ENCODE measurements around the gene RPS19.
"Not testable (repeated sequence)": the region's sequence is repeated elsewhere in the genome, so short reads cannot be mapped to it uniquely, and the experiment has no call there.

The RPS19 gene

DNA sequence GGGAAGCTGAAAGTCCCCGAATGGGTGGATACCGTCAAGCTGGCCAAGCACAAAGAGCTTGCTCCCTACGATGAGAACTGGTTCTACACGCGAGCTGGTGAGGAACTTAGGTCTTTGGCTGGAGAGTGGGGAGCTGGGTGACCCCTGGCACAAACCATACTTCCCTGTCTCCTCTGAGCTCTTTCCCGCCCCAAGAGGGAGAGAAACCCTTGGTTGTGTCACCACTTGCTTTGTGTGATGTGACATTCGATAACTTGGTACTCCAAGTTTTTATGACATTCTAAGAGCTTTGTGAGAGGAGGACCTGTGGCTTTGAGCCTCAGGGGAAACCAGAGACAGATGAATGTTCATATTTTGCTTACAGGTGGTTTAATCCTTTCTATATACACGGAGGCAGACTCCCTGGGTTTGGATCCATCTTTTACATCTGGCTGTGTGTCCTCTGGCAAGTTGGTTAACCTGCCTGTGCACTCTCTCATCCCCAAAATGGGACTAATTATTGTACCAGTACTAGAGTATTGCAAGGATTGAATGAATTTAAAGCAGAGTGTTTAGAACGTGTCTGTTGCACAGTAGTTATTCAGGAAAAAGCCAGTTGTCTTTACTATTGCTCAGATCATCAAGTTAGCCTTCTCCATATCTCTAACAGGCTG, 1.2 kb downstream of the RPS19 start:
- peak; percentile 13 for DNase-seq

DNA sequence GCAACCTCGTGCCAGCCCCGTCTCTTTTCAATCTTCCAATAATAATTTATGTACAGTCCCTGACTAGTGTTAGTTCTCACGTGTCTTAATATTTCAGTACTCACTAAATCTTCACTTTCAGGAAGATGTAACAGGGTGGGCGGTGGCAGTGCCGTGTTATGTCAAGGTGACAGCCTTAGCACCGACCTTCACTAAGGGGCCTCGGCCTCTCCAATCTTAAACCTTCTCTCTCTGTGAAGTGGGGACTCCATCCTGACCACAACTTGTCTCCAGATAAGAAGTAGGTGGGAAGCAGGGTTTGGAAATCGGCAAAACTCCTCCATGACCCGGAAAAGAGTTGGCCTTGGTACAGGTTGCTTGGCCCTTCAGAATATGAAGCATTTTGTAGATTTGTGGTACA, 1.8 kb downstream of the RPS19 start:
- DNase-seq: no peak

DNA sequence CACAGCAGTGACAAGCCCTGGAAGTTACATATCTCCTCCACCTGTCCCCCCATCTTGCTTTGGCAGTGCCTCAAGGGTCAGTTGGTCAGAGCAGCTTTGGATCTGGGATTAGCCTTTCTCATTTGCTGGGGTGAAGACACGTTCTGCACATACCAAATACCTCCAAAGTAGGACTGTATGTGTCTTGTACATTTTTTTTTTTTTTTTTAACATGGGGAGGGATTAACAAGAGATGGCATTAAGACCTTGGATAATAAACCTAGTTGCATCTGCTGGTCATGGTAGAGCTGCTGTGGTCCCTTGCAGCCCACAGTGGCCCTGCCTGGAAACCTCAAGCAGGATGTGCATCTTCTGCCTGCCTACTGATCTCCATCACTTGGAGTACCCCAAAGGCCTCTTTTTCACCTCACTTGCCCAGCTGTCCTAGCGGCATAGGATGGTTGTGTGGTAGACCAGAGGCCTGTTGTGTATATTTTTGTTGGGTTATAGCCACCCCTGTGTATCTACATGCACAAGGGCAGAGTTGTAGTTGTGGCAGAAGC, 2.5 kb downstream of the RPS19 start:
- no peak for DNase-seq

DNA sequence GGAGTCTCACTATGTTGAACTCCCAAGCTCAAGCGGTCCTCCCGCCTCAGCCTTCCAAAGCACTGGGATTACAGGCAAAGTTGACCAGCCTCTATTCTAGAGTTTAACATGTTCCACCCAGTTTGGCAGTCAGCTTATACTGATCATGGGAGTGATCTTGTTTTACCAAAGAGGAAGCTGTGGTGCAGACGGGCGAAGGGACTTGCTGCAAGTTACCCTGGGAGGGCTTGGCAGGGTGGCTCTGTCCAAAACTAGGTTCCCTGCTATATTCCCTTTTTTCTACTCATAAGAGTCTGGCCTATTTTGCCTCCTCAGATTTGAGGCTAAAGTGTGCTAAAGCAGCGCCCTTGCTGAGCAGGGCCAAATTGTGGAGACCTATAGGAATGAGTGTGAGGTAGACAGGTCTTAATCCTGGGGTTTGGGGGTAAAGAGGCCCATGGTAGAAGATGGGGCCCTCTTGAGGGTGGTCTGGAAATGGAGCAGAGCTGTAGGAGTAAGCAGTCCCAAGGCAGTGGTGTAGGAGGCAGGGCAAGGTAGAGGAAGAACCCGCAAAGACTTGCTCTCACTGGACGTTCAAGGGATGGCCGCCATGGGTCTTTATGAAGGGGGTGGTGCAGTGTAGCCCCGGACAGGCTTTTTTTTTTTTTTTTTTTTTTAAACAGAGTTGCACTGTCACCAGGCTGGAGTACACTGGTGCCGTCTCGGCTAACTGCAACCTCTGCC, 3.3 kb downstream of the RPS19 start:
- peak; percentile 47 for DNase-seq

DNA sequence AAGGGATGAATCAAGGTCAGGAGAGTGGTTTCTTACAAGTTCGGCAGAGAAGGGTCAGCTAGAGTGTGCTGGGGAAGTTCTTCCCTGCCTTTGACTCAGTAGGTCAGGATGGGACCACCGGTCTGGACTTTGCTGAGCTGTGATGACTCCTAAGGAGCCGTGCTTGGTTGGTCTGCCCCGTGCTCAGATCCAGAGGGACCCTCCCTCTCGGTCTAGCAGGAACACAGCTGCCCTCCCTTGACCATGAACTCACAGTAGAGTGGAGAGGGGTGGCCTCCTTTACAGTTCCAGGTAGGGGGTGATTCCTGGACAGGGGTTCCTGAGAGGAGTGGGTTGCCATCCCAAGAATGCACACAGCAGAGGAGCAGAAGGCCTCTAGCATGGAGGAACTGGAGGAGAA, 4.3 kb downstream of the RPS19 start:
- no peak for DNase-seq

DNA sequence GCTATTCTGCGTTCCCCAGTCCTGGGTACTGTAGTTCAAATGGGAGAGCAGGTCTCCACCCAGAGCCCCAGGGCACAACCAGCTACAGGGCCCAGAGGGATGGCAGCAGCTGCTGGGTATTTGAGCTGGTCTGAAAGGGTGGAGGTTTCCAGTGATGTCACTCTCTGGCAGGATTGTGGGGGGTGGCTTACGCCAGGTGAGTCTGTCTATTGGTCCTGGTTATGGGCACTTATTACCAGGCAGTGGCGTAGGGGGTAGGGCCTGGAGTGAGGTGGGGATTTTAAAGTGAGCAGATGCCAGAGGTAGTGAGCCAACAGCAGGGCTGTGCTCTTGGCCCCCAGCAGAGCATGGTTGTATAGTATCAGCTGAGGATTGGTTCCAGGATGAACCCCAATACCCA, 6.2 kb downstream of the RPS19 start:
- DNase-seq: no peak

DNA sequence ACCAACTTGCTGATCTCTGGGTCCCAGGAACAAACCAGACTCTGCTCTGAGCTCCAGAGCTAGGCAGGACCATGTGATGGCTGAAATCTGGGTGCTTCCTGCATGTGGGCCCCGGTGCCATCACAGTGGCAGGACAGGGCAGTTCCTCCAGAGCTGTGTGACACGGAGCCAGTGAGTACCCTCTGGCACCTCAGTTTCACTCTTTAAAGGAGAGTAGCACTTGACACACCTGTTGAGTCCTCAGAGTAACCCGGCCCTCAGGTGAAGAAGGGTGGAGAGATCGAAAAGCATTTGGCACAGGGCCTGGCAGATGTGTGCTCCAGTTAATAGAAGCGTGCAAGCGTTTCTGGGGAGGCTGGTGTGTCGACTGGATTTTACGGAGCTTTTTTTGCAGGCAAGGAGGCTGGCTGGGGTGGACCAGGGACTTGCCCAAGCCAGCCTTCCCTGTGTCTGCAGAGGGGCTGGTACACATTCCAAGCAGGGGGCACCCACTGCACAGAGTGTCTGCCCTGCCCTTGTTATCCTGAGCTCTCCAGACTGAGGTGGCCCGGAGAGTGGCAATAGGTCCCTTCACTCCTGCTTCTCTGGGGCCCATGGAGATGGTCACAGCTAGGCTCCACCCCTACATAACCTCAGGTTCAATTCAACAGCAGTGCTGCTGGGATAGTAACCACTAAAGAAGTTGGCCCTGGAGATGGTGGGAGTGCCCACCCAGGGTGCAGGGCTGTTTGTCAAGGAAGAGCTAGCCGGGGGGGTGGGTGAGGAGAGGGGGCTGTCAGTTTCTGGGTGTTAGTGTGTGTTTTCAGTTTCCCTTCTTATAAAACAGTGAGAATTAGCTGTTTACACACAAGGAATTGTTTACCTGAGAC, 8.3 kb downstream of the RPS19 start:
- no peak for DNase-seq

DNA sequence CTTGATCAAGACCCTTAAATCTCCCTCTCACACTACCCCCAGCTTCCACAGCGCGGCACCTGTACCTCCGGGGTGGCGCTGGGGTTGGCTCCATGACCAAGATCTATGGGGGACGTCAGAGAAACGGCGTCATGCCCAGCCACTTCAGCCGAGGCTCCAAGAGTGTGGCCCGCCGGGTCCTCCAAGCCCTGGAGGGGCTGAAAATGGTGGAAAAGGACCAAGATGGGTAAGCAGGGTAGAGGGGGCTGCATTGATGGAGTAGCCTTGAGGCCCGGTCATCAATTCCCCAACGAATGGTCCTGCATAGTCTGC, 8.9 kb downstream of the RPS19 start:
- no peak for DNase-seq

DNA sequence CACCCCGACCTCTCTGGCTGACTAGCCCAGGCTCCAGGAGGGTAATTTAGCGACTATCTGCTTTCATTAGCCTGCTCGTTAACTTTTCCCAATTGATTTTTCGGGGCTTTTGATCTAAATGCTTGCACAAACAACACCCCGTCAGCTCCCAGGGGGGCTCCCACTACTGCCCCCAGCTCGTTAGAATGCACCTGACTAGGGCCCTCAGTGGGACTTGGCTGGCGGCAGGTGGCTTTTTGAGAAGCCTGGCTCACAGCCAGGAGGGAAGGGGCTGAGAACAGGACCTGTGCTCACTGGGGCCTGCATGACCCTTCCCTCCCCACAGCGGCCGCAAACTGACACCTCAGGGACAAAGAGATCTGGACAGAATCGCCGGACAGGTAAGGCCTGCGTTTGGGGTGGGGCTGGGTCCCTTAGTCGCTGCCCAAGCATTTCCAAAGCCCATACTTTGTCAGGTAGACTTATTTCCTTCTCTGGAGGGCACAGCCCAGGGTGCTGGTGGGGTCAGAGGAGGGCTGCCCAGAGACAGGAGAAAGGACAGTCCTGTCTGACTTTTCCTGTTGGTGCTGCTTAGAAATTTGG, 9.4 kb downstream of the RPS19 start:
- no peak for DNase-seq

DNA sequence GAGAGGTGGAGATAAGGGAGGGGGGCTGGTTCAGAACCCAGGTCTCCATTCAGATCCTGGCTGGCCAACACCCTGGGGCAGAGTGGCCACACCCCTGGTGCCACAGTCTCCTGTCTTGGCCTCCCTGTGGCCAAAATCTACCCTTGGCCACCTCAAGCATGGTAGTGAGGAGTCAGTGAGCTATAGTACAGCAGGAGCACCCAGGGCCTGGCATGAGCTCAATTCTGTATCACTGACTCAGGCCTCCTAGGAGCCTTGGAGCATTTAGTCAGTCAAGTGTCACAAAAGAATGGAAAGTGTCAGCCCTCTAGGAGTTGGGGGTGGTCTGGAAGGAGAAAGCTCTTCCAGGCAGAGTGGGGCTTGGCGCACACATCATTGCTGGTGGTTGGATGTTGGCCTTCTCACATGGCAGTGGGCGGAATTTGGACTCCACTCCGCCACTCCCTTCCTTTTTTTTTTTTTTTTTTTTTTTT, 10.4 kb downstream of the RPS19 start:
- DNase-seq: peak; percentile 46

DNA sequence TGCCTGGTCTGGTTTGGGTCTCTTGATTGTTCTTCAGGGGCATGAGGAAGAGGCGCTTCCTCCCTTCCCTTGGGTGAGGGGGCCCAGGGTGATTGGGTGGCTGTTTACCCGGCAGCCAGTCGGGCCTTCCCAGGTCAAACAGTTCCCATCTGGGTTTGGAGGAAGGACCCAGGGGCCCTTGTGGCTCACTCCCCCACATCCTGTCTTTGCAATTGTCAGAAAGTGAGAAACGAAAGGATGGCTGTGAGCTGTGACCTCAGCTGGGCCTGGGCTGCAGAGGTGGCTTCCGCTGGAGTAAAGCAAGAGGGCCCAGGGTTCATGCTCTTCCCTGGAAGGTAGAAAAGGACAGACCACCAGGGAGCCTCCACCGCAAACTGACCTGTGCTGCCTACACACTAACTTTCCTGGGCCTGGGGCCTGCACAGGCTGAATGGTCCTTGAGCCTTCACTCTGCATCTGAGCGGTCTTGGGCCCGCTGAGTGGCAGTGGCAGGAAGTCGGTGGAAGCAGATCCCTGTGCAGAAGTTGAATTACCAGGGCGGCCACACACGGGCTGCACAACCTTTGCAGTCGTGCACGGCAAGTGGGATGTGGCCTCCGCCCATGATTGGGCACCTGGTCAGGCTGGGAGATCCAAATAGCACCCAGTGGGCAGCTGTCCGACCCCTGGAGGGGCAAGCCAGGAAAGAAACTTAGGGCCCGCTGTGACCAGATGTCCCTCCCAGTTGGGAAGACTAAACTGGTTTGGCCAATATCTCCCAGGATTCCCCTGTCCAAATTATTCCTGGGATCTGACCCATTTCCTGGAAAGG, 11.7 kb downstream of the RPS19 start:
- peak; percentile 84 for DNase-seq

DNA sequence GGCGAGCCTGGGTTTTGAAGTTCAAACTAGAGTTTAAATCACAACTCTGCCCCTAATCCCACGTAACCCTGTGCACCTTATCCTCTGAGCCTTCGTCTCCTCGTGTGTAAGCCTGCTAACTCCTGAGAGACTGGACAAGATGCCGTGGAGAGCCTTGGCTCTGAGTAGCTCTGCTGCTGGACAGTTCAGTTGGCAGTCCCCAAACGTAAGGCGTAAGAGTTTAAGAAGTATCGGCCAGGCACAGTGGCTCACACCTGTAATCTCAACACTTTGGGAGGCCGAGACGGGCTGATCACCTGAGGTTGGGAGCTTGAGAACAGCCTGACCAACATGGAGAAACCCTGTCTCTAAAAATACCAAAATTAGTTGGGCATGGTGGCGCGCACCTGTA, 12.3 kb downstream of the RPS19 start:
- no peak for DNase-seq

DNA sequence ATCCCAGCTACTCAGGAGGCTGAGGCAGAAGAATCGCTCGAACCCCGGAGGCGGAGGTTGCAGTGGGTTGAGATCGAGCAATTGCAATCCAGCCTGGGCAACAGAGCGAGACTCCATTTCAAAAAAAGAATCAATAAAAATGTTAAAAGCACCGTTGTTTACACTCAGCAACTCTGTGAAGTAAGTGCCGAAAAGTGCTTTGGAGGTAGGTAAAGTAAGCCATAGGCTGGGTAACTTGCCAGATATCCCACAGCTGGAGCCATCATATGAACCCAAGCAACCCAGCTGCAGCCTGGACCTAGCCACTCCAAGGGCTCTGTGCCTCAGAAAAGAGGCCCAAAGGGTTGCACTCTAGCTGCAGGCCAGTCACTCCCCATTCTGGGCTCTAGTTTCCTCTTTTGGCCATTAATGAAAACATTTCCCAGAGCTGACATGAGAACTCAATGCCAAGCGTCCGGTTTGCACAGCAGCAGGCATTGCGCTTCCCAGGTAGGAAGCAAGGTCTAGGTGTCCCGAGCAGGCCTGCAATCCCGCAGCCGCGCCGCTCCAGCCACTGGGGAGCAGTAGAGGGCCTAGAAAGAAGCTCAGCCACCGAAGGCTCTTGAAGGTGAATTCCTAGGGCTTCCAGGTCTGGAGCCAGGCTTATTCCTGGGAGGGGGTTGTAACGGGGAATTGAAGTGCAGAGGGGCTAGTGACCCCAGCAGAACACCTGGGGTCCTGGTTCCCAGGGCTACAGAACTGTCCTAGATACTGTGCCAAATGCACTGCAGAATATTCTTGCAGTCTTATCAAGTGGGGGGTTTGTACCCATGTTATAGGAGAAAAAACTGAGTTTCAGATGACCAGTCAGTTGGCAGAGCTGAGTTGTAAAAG, 13.0 kb downstream of the RPS19 start:
- DNase-seq: peak; percentile 57

DNA sequence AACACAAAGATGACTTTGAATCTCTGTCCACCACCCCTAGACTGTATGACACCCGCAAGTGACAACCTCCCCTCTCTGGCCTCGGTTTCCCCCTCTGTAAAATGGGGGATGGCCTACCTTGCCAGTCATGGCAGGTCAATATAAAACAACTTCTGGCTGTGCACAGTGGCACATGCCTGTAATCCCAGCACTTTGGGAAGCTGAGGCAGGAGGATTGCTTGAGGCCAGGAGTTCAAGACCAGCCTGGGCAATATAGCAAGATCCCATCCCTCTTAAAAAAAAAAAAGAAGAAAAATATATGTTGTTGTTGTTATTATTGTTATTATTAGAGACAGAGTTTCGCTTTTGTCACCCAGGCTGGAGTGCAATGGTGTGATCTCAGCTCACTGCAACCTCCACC, 15.9 kb downstream of the RPS19 start:
- not testable (repeated sequence) for DNase-seq

DNA sequence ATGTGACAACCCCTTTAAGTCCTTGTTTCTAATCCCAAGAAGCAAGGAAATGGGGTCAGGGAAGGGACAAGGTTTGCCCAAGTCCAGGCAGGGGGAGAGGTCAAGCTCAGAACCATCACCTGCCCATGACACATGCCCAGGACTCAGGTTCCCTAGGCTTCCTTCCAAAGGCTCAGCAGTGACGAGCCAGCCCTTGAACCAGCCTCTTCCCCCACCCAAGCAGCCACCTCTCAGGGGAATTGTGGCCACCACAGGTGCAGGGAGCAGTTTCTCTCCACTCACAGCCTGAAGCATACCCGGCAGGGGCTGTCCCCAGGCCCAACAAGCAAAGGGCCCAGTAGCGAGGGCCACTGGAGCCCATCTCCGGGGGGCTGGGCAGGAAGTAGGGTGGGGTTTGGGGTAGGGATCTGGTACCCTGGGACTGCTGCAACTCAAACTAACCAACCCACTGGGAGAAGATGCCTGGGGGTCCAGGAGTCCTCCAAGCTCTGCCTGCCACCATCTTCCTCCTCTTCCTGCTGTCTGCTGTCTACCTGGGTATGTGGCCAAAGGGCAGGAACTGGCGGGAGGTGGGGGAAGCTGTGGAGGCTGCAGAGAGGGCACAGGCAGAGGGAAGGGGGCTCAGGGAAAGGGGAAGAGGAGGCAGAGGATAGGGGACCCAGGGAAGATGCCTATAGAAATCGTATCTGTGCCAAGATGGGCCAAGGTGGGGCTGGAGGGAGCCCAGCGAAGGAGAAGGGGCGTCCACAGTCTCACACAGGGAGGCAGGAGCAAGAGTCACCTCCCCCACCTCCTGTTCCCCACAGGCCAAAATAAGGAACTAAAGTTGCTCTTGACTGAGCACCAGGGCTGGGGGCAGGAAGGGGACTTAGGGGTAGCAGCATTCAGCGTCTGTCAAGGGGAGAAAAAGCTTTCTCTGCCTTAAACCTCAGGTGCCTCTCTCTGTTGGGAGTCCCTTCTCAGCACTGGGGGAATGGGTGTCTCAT, 17.1 kb downstream of the RPS19 start, which contains the start of gene CD79A:
CD79A (plus strand) TSS at position 433 of the 986 bp plus-strand sequence; CDS start at position 459, 26 bp downstream.
- peak; percentile 51 for DNase-seq

DNA sequence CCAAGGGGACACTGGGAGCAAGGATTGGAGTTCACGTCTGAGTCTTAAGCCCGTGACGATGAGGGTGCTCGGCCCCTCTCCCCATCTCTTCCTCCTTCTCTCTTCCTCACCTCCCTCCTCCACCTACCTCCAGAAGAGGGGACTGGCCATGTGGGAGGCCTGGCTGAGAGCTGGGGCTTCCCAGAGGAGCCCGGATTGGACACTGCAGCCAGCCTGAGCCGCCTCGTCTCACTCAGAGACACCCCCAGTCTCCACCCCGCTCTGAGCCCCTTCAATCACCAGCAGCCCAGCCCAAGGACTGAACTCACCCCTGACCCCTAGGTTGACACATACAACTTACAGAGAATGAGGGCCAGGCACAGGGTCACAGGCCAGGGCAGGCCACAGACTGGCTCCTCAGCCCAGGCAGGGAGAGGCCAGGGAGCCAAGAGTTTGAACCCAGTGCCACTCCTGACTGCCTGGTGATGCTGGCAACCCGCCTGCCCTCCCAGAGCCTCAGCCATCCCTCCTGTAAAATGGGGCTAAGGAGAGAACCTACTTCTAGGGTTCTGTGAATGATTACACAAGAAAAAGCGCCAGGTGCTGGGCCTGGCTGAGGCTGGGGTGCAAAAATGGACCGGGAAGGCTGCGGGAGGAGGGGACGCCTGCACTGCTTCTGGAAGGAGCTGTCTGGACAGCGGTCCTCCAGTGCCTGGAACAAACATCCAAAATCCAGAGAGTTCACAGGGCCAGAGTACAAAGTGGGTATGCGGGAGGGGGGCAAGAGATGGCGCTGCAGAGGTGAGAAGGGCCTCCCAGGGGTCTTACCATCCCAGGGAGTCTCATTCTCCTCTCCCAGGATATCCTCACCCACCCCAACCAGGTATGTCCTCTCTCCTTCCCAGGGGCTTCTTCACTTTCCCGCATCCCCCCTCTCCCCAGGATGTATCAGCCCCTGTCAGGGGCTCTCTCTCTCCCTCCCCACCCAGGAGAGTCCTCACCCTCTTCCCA, 18.2 kb downstream of the RPS19 start:
- peak; percentile 48 for DNase-seq

DNA sequence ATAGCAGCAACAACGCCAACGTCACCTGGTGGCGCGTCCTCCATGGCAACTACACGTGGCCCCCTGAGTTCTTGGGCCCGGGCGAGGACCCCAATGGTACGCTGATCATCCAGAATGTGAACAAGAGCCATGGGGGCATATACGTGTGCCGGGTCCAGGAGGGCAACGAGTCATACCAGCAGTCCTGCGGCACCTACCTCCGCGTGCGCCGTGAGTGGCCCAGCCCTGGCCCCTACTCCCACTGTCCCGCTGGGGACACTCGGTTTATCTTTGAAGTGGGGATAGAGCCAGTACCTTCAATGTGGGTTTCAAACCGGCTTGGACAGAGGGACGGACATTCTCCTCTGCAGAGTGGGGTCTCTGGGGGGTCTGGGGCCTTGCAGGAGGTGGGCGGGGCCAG, 19.0 kb downstream of the RPS19 start:
- DNase-seq: no peak

DNA sequence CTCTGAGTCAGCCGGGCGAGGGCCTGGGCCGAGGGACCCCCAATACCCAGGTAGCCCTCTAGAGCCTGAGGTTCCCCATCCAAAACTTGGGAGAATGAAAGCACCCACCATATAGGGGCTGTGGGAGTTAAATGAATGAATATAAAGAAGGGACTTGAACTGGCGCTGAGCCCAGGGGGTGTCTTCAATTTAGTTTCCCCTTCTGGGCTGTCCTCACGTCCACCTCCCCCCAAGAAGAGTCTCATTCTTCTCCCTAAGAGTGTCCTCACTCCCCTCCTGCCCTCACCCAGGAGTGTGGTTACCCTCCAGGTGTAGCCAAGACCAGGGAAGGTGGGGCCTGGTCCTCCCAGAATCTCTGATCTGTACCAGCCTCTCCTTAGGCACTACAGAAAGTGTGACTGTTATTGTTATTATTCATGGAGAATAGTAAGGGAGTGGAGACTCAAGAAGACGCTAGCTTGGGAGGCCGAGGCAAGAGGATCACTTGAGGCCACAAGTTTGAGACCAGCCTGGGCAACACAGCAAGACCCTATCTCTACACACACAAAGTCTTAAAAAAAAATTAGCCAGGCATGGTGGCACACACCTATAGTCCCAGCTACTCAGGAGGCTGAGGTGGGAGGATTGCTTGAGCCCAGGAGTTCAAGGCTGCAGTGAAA, 19.7 kb downstream of the RPS19 start:
- DNase-seq: no peak
